Right lobe of liver (tissue), 6 donors: Measurements from ENCODE around the gene ST8SIA6. TPM values are rescaled to one million over a fixed set of nuclear protein-coding genes. Genes with fewer than 3 reads are reported as not detected.
A peak's percentile ranks its signal among the peaks of the same experiment; 100 is the strongest.
"Not testable (repeated sequence)": the region's sequence is repeated elsewhere in the genome, so short reads cannot be mapped to it uniquely, and the experiment has no call there.

Experiments used
- ATAC-seq, 4 donors: fragments of 200-7000 bp; cut with Tn5 transposase; one replicate each; pipeline ENCODE4 v1.9.1; 2020; ENCODE audit warnings: mild to moderate bottlenecking in 4 of 4, moderate library complexity in 4 of 4
- DNase-seq, 3 donors: peaks; one replicate each; pipeline ENCODE4 v3.0.0-alpha.2; 2020
- H3K27ac ChIP-seq, 3 donors: fragments of 200-600 bp; one replicate each; pipeline ENCODE4 v1.8.0; 2022
- H3K27me3 ChIP-seq, 2 donors: fragments of 200-600 bp; one replicate each; pipeline ENCODE4 v1.8.0; 2022
- H3K36me3 ChIP-seq, 4 donors: fragments of 200-600 bp; sonication (generic) in 1 of 4; one replicate each; pipeline versions ENCODE4 v1.5.1 to v1.8.0; 2017 to 2022; ENCODE audit warnings: control low read depth in 1 of 4
- H3K4me1 ChIP-seq, 4 donors: fragments of 200-600 bp; sonication (generic) in 1 of 4; one replicate each; pipeline versions ENCODE4 v1.5.1 to v1.8.0; 2017 to 2022; ENCODE audit warnings: control low read depth in 1 of 4
- H3K4me3 ChIP-seq, 3 donors: fragments of 200-600 bp; one replicate each; pipeline ENCODE4 v1.8.0; 2022
- H3K9me3 ChIP-seq, 4 donors: fragments of 200-600 bp; sonication (generic) in 1 of 4; one replicate each; pipeline versions ENCODE4 v1.5.1 to v1.8.0; 2017 to 2022; ENCODE audit warnings: control low read depth in 1 of 4
- POLR2A ChIP-seq: fragments of 450-650 bp; IDR thresholded peaks from one replicate; pipeline ENCODE4 v1.6.1; 2017; ENCODE audit warnings: antibody characterized with exemption, mild to moderate bottlenecking
- WGBS: methylation state at CpG from one replicate; pipeline ENCODE4 v1.1.6; 2018; ENCODE audit warnings: low coverage, low lambda C conversion rate; ENCODE audit not compliant: insufficient coverage; ENCODE audit errors: missing lambda C conversion rate; 5-methylcytosine and 5-hydroxymethylcytosine counted together
- intact Hi-C, 2 donors: fragments of 100-400 bp; cut with DNase I; formaldehyde crosslinking; loops; one replicate each; pipeline versions ENCODE4 v1.11.2 to v1.14.1; 2022
- long read RNA-seq: library from polyadenylated mRNA; unstranded; transcript quantifications from one replicate; pipeline ENCODE4 v2.0.0, GENCODE V29; 2019
- total RNA-seq, 6 experiments: library from RNA; depleted of rRNA in 2 of 6; stranded (reverse); fragments of >200 nt in 2 of 6; fragmentation: NEBNext Ultra II Directional in 3 of 6; extraction: Animal tissue kit (Norgen Biotek cat#: 25700) in 3 of 6; gene quantifications; one replicate each; pipeline versions ENCODE4 v1.1.0 to v1.2.4, GENCODE V29; 2016 to 2023
- TF ChIP-seq, protein P1 (sequence below), 4 donors: fragments of 200-600 bp in 3 of 4; fragments of 450-650 bp in 1 of 4; IDR thresholded peaks; one replicate each; pipeline versions ENCODE4 v1.5.1 to v1.8.0; 2016 to 2022; ENCODE audit warnings: antibody characterized with exemption in 4 of 4, mild to moderate bottlenecking in 2 of 4
- donor health status: DM: no; HTN: yes; CAD: no.
- donor health status: DM: no; HTN: no; CAD: no.
- donor health status: DM: no; HTN: no; CAD: no.
- donor health status: DM: no; HTN: yes; CAD: no.
- donor health status: DM: no; HTN: yes; CAD: no.

Gene ST8SIA6, protein sequence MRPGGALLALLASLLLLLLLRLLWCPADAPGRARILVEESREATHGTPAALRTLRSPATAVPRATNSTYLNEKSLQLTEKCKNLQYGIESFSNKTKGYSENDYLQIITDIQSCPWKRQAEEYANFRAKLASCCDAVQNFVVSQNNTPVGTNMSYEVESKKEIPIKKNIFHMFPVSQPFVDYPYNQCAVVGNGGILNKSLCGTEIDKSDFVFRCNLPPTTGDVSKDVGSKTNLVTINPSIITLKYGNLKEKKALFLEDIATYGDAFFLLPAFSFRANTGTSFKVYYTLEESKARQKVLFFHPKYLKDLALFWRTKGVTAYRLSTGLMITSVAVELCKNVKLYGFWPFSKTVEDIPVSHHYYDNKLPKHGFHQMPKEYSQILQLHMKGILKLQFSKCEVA
- 1 to 10 TPM in 4 of 6 experiments, under 1 TPM in 2; 0.39 to 2.2 (median 1.4) TPM for total RNA-seq
- long read RNA-seq: 0 reads

DNA sequence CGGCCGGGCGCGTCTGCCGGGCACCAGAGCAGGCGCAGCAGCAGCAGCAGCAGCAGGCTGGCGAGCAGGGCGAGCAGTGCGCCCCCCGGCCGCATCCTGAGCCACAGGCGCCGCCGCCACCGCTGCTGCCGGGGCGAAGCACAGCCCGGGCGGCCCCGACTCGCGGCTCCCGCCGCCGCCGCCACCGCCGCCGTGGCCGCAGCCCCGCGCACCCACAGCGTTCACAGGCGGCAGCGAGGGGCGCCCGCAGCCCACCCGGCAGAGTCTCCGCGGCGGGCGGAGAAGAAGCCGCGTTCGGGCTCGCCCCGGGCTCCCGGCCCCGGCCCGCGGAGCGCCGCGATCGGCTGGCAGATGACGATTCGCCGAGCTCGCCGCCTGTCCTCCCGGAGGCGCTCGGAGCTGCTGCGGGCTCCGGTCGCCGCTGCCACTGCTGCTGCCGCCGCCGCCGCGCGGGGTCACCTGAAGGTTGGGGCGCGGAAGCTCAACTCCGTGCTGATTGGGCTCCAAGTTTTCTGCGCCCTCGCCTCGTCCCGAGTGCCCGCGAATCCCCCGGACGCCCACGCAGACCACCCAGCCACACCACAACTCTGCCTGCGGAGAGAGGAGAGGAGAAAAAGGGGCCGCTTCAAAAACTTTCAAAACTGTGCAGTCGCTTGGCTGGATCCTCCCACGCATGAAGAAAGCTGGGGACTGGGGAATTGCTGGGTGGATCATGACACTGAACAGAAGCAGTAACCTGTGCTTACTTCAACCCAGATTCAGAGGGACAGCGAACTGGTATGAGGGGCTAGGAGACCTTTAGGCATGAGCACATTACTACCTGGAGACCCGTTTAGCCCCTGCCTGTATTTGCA lies at the start of gene ST8SIA6:
TSS of gene ST8SIA6 (minus strand) at position 435 of the 854 bp plus-strand sequence. CDS start at position 95, 340 bp downstream.
- no peaks in the 10 kb centered on the region for H3K36me3 ChIP-seq
- peak within 1 kb of the TSS; percentile 12 to 42 (median 23) for H3K4me3 ChIP-seq
- peak; percentile 65 to 85 (median 78) for ATAC-seq
- H3K27ac ChIP-seq: peak within 1 kb of the TSS in 1 of 3 donors; percentile 24
- H3K4me1 ChIP-seq: peaks cover 0 to 9% (median 0%) of the 10 kb centered on the region in 4 donors
- peak; percentile 16 for TF ChIP-seq POLR2A
- TF ChIP-seq, protein P1, sequence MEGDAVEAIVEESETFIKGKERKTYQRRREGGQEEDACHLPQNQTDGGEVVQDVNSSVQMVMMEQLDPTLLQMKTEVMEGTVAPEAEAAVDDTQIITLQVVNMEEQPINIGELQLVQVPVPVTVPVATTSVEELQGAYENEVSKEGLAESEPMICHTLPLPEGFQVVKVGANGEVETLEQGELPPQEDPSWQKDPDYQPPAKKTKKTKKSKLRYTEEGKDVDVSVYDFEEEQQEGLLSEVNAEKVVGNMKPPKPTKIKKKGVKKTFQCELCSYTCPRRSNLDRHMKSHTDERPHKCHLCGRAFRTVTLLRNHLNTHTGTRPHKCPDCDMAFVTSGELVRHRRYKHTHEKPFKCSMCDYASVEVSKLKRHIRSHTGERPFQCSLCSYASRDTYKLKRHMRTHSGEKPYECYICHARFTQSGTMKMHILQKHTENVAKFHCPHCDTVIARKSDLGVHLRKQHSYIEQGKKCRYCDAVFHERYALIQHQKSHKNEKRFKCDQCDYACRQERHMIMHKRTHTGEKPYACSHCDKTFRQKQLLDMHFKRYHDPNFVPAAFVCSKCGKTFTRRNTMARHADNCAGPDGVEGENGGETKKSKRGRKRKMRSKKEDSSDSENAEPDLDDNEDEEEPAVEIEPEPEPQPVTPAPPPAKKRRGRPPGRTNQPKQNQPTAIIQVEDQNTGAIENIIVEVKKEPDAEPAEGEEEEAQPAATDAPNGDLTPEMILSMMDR (IDR thresholded peaks at IDR 0.05): no peak
- no peaks in the 10 kb centered on the region for H3K9me3 ChIP-seq
- WGBS: 16% methylated on average over 8 of the region's 91 CpGs
- peaks cover 0 to 9% of the 10 kb centered on the region in 2 donors for H3K27me3 ChIP-seq
- peak; percentile 51 to 66 (median 54) for DNase-seq
- intact Hi-C loops: no loop called here

DNA sequence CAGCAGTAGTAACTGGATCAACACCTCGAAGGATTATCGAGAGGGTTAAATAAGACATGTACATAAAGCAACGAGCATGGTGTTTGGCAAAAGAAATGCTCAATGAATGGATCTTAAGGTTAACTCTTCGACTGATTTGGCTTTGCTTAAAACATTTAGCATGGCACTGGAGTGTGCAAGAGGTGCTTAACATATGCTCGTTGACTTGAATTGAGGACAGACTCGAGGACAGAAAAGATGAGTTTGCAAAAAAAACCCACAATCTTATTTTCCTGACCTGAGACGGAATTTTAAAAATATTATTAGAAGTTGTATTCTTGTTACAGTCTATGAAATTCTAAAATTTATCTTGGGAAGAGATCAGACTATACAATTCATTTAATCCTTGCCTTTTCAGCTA lies 49.4 kb upstream of the ST8SIA6 start:
- 38% methylated on average over 7 of the region's 7 CpGs for WGBS
- no peaks in the 10 kb centered on the region for H3K4me1 ChIP-seq
- no peaks in the 10 kb centered on the region for H3K36me3 ChIP-seq
- no peak for DNase-seq
- H3K27ac ChIP-seq: no peak overlapping the region
- no peaks in the 10 kb centered on the region for H3K27me3 ChIP-seq
- intact Hi-C loops: no loop called here
- TF ChIP-seq, protein P1 (IDR thresholded peaks at IDR 0.05): no peak
- no peak for TF ChIP-seq POLR2A
- H3K9me3 ChIP-seq: no peaks in the 10 kb centered on the region
- no peak overlapping the region for H3K4me3 ChIP-seq
- ATAC-seq: no peak

DNA sequence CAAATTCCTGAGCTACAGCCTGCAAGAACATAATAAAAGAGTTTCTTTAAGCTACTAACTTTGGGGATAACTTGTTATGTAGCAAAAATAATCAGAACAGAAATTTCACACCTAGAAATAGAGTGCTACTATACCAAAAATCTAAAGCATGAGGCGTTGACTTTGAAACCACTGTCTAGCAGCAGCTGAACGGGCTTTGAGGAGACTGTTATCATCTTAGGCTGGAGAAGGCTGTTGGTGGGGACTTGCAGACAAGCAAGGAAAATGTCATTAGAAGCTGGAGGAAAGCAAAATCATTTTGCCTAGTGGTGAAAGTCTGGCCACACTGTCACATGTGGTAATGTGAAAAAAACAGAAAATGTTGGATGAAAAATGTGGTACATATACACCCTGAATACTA lies 48.4 kb upstream of the ST8SIA6 start:
- H3K4me1 ChIP-seq: no peaks in the 10 kb centered on the region
- TF ChIP-seq POLR2A: no peak
- TF ChIP-seq, protein P1 (IDR thresholded peaks at IDR 0.05): no peak
- ATAC-seq: no peak
- no peak overlapping the region for H3K4me3 ChIP-seq
- no peak for DNase-seq
- H3K9me3 ChIP-seq: no peaks in the 10 kb centered on the region
- H3K36me3 ChIP-seq: no peaks in the 10 kb centered on the region
- intact Hi-C loops: no loop called here
- H3K27ac ChIP-seq: no peak overlapping the region
- WGBS: 41% methylated on average over 2 of the region's 2 CpGs
- no peaks in the 10 kb centered on the region for H3K27me3 ChIP-seq

DNA sequence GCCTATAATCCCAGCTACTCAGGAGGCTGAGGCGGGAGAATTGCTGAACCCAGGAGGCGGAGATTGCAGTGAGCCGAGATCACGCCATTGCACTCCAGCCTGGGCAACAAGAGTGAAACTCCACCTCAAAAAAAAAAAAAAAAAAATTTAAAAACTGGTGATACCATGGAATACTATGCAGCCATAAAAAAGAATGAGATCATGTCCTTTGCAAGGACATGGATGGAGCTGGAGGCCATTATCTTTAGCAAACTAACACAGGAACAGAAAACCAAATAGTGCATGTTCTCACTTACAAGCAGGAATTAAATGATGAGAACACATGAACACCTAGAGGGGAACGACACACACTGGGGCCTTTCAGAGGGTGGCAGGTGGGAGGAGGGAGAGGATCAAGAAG lies 44.6 kb upstream of the ST8SIA6 start:
- H3K27me3 ChIP-seq, H3K36me3 ChIP-seq, ATAC-seq, H3K27ac ChIP-seq, H3K4me3 ChIP-seq, H3K9me3 ChIP-seq, H3K4me1 ChIP-seq, DNase-seq, intact Hi-C loops: not testable (repeated sequence)
- WGBS: 88% methylated on average over 3 of the region's 5 CpGs
